GM12891 (cell line): ENCODE data around the gene DNAH12.

Experiments
- PAX5 ChIP-seq: IDR thresholded peaks from 2 replicates; pipeline ENCODE4 v1.6.1; 2011; ENCODE audit warnings: low read length, moderate library complexity, mild to moderate bottlenecking; ENCODE audit not compliant: insufficient read depth, severe bottlenecking
- POLR2A ChIP-seq: IDR thresholded peaks from 2 replicates; pipeline ENCODE4 v1.6.1; 2011; ENCODE audit warnings: low read depth, low read length, control low read depth
- POLR2AphosphoS5 ChIP-seq: IDR thresholded peaks from 2 replicates; pipeline ENCODE4 v1.6.1; 2011; ENCODE audit warnings: low read depth, low read length, control low read depth
- POU2F2 ChIP-seq: IDR thresholded peaks from 2 replicates; pipeline ENCODE4 v1.6.1; 2011; ENCODE audit warnings: low read depth, mild to moderate bottlenecking, control low read depth, low read length, moderate library complexity
- SPI1 ChIP-seq: IDR thresholded peaks from 2 replicates; pipeline ENCODE4 v1.6.1; 2011; ENCODE audit warnings: low read depth, low read length, control low read depth
- TAF1 ChIP-seq: IDR thresholded peaks from 2 replicates; pipeline ENCODE4 v1.6.1; 2011; ENCODE audit warnings: low read depth, low read length, control low read depth

DNA sequence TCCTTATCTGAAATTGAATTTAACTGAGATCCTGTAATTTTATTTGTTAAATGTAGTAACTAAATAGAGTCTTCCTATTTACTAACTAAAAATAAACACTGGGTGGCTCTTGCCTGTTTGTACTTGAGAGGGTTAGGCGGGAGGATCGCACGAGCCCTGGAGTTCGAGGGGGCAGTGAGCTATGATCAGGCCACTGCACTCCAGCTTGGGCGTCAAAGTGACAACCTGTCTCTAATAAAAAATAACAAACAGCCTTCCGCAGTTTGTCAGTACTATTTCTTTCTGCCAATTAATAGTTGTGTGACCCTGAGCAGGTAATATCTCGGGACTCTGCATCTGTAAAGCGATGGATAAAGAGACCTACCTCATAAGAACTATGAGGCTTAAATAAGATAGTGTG lies 11.2 kb upstream of the DNAH12 start:
- TF ChIP-seq POLR2A = no peak
- TF ChIP-seq POLR2AphosphoS5 = no peak
- TF ChIP-seq TAF1 = no peak
- TF ChIP-seq POU2F2 = no peak
- no peak for TF ChIP-seq SPI1
- no peak for TF ChIP-seq PAX5
